Brain pericyte (primary cell): Measurements from ENCODE around the gene ATF4.

ENCODE experiments used
- DNase-seq: peaks from one replicate; pipeline ENCODE4 v3.0.0-alpha.2; 2012; ENCODE audit warnings: low read depth, low spot score

ATF4 gene

DNA sequence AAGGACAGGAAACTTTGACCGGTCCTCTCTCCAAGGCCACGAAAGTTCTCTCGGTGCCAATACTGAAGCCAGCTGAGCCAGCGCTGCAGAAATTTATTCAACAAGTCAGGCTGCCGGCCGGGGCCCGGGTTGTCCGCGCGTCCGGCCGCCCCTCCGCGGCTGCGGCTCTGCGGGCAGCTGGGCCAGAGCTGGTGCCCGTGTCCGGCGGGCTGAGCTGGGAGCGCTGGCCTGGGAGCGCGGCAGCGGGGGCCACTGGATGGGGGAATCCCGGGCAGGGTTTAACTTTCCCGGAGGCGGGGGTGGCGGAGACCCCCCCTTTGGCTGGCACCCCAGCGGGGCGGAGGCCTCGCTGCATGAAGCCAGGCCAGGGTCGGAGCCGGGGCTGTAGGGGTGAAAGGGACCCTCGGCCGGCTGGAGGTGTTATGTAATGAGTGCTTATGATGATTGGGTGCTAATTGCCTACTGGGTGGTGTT, 37.9 kb downstream of the ATF4 start:
- no peak for DNase-seq

DNA sequence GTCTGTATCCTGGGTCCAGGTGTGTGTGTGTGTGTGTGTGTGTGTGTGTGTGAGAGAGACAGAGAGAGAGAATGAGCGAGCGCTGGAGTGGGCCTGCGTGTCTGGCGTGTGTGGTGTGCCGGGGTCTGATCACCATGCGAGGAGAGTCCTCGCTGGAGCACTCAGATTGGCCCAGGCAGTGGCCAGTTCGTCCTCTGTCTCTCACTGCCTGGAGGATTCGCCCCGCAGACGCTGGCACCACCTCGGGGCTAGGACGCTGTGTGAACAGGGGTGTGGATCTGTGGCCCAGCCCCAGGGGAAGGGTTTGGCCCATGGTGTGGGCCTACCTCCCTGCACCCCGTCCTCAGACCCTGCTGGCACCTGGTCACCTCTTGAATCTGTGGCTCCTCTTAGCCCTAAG, 38.6 kb downstream of the ATF4 start:
- DNase-seq, result no peak

DNA sequence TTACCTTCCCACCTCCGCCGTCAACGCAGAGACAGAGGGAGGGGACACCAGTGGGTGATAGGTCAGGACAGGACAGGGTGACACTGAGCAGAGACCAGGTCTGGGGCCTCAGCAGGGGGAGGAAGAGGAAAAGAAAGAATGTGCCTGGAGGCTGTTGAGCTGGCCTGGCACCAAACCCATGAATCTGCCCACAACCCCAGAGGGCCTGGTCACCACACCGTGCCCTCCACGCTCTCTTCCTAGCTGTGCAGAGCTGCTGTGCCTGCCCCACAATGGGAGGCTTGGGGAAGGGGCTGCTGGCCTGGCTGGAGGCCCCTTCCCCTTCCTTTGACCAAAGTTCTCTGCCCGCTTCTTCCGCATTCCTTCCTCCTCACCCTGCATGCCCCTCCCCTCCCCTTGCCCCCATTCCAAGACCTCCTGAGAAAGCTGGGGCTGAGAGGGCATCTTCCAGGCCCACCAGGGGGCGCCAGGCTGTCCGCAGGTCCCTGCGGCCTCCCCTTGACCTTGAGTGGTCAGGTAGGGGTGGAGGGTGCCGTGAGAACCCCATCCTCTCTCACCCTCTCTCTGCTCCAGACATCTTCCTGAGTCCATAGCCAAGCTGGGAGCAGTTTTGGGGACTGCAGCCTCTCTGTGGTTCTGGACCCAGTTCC, 39.2 kb downstream of the ATF4 start:
- no peak for DNase-seq

DNA sequence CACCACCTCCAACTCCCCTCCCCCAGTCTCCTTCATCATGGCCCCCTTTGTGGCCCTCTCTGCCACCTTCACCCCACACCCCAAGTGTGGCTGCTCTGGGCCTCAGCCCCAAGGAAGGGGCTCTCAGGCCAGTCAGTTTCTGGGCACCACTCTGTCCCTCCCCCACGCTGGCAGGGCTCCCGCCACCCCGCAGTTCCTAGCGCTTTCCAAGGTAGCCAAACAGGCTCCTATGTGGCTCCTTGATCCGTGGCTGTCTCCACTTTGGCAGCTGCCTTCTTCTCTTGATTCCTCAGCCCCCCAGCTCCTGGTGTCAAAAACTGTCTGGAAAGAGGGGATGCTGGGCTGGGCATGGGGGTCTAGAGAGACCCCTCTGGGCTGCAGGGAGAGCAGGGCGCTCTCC, 39.8 kb downstream of the ATF4 start:
- no peak for DNase-seq

DNA sequence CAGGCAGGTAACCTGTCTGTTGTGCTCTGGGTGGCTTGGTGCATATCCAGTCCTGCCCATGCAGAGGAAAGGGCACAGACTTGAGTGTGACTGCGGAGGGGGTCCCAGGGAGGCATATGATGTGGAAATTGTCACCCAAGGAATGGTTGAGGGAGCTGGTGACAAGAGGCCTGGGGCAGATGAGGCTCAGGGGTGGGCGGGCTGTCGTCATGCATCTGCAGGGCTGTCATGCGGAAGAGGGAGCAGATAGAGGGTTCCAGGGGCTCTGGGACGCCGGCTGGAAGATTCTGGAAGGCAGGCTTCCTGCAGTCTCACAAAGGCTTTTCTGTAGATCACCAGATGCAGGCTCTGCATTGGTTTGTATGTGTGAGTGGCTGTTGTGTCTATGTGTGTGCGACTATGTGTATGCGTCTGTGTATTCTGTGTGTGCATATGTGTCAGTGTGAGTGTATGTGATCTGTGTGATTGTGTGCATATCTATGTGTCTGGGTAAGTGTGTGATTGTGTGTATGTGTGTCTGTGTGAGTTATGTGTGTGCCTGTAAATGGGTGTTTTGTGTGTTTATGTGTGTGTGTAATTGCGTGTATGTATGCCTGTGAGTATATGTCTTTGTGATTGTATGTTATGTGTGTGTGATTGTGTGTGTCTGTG, 42.6 kb downstream of the ATF4 start:
- DNase-seq, result no peak

DNA sequence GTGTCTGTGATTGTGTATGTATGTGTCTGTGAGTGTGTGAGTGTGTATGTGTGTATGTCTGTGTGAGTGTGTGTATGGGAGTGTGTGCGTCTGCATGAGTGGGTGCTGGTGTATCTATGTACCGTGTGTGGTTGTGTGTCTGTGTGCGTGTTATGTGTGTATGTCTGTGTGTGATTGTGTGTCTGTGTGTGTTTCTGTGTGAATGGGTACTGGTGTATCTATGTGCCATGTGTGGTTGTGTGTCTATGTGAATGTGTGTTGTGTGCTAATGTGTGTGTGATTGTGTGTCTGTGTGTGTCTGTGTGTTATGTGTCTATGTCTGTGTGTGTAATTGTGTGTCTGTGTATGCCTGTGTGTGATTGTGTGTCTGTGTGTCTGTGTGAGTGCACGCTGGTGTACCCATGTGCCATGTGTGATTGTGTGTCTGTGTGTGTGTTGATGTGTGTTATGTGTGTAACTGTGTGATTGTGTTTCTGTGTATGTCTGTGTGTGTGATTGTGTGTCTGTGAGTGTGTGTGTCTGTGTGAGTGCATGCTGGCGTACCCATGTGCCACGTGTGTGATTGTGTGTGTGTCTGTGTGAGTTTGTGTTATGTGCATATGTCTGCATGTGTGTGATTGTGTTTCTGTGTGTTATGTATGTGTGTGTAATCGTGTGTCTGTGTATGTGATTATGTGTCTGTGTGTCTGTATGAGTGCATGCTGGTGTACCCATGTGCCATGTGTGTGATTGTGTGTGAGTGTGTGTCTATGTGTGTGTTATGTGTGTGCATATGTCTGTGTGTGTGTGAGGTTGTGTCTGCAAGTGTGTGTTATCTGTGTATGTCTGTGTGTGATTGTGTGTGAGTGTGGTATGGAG, 43.4 kb downstream of the ATF4 start:
- DNase-seq, result no peak

DNA sequence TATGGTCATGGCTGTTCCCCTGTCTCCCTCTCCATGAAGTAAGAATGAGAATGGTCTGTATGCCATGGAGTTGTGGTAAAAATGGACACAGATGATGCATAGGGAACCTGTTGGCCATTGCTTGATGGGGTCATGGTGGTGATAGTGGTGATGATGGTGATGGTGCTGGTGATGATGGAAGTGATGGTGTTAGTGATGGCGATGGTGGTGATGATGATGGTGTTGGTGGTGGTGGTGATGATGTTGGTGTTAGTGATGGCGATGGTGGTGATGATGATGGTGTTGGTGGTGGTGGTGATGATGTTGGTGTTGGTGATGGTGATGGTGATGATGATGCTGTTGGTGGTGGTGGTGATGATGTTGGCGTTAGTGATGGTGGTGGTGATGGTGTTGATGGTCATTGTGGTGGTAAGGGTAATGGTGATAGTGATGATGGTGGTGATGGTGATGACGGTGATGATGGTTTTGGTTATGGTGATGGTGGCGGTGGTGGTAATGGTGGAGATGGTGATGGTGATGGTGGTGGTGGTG, 45.1 kb downstream of the ATF4 start:
- DNase-seq, result no peak

DNA sequence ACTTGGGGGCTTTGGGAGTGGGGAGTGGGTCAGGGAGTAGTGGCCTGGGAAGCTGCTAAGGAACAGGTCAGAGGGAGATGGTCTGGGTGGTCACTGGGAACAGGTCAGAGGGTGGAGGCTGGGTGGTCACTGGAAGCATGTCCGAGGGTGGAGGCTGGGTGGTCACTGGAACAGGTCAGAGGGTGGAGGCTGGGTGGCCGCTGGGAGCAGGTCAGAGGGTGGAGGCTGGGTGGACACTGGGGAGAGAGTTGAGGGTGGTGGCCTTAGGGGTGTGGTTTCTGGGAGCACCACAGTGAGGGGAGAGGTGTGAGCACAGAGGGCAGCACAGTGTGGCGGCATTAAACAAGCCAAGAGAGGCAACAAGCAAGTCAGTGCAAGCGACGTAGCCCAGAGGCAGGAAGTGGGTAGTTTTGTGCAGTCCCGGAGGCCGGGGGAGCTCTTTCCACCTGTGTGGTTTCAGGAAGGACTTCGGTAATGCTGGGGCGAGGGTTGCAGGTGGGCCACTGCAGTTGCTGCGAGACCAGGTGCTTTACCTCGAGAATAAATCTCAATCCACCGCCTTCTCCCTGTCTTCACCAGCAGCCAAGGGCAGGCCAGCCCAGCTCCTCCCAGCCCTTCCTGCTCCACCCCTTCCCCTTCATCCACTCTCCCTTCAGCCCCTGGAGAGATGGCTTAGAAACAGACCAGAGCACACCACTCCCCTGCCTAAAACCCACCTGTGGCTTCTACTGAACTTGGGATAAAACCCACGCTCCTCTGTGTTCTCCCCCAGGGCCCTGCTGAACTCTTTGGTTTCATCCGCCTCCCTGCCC, 47.0 kb downstream of the ATF4 start:
- no peak for DNase-seq

DNA sequence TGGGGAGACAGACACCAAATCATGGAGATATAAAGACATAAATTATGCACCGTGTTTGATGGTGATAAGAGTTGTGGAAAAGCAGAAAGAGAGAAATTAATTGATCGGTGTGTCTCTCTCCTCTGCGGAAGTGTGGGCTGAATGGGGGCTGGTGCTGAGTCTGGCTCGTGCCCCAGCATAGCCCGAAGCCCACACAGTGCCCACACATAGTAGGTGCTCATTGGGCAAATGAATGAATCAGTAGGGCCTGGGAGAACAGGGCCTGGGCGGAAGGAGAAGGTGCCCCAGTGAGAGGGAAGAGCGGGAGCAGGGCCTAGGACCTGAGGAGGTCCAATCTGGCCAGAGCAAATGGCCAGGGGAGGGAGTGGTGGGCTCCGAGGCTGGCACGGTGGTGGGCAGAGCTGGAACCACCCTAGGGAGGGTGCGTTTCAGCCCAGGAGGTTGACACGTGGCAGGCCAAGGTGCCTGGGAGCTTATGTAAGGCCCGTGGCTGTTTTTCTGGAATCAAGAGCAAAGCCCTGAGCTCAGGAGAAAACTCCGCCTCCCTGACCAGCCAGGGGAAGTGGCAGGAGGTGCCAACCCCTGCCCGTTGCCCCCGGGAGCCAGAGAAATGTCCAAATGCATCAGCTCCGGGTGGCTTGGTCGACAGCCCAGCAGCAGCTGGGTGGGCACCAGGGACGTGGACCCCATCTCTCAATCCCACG, 48.1 kb downstream of the ATF4 start:
- DNase-seq, result no peak

DNA sequence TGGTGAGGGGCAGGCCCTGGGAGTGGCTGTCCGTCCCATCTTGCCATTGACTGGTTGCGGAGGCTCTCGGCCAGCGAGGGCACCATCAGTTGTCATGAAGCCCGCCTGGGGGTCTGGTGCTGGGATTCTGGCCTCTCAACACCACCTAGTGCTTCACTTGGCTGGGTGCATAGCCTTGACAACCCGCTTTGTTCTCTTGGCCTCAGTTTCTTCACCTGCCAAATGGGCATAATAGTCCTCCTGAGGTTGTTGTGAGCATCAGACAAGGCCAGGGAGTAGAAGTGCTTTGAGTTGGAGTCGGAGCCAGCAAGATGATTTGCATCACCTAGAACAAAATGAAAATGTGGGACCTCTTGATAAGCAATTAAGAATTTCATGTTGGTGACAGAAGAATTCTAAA, 48.7 kb downstream of the ATF4 start:
- DNase-seq, result no peak

DNA sequence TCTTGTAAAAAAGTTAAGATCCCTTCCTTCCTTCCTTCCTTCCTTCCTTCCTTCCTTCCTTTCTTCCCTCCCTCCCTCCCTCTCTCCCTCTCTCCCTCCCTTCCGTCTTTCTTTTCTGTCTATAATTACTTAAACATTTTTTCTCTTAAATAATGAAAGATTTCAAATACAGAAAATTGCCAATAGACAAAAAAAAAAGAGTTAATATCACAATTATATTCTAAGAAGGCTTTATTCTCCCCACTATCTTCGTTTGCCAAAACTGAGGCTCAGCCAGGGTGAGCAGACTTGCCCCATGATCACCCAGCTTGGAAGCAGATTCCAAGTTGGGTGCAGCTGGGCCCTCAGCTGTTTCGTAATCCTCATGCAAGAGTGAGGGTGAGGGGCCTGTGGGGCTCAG, 49.9 kb downstream of the ATF4 start:
- no peak for DNase-seq

DNA sequence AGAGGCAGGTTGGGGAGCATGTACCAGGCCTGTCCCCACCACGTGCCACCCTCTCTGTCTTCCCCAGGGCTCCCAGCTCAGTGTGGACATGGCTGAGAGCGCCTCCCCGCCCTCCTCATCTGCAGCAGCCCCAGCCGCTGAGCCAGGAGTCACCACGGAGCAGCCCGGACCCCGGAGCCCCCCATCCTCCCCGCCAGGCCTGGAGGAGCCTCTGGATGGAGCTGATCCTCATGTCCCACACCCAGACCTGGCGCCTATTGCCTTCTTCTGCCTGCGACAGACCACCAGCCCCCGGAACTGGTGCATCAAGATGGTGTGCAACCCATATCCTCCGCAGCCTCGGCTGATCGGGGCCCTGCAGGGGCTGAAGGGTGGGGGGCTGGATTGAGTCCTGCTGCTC, 50.3 kb downstream of the ATF4 start, which contains the start of gene CACNA1I:
TSS of gene CACNA1I (plus strand) at position 89 of the 400 bp plus-strand sequence. CDS start at position 89, 0 bp downstream.
- DNase-seq, result no peak

DNA sequence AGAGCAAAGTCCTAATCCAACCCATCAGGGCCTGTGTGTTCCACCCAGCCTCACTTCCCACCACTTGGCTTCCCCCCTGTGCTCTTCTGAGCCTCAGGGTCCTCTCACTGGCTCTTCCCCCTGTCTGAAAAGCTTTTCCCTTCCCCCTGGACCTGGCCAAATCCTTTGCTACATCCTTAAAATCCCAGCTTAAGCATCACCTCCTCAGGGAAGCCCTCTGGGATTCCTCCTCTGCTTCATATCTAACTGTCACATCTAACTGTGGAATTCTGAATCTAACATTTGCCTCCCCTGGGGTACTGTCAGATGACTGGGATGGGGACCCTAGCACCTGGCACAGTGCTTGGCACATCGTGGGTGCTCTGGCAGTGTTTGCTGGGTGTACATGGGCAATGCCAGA, 51.2 kb downstream of the ATF4 start:
- DNase-seq, result no peak
